ENCODE results near the gene NPSR1.
"Not testable (repeated sequence)": the region's sequence is repeated elsewhere in the genome, so short reads cannot be mapped to it uniquely, and the experiment has no call there.

NPSR1 gene

GRCh38 chr7:34657632-34658268 is at the start of gene NPSR1:
NPSR1 (plus strand) TSS chr7:34658218; CDS start chr7:34658413, 195 bp downstream.
- no peak for DNase-seq (ENCODE audit: low read depth in 3 of 3)

- DNase-seq (ENCODE audit: low read depth in 3 of 3), result no peak
Measured at GRCh38 chr7:34612661-34613060, 45.4 kb upstream of the NPSR1 start.

GRCh38 chr7:34620425-34620824 is 37.6 kb upstream of the NPSR1 start:
- no peak for DNase-seq (ENCODE audit: low read depth in 3 of 3)

- no peak for DNase-seq (ENCODE audit: low read depth in 3 of 3)
Measured at GRCh38 chr7:34622182-34622581, 35.8 kb upstream of the NPSR1 start.

GRCh38 chr7:34622771-34623250 is 35.2 kb upstream of the NPSR1 start:
- DNase-seq (ENCODE audit: low read depth in 3 of 3), result no peak

GRCh38 chr7:34628618-34629017 is 29.4 kb upstream of the NPSR1 start:
- DNase-seq (ENCODE audit: low read depth in 3 of 3), result not testable (repeated sequence)

GRCh38 chr7:34652809-34653208 is 5.2 kb upstream of the NPSR1 start:
- DNase-seq (ENCODE audit: low read depth in 3 of 3), result no peak

GRCh38 chr7:34653787-34654186 is 4.2 kb upstream of the NPSR1 start:
- DNase-seq (ENCODE audit: low read depth in 3 of 3), result no peak

GRCh38 chr7:34655384-34655783 is 2.6 kb upstream of the NPSR1 start:
- no peak for DNase-seq (ENCODE audit: low read depth in 3 of 3)

GRCh38 chr7:34656041-34656440 is 2.0 kb upstream of the NPSR1 start:
- no peak for DNase-seq (ENCODE audit: low read depth in 3 of 3)

- no peak for DNase-seq (ENCODE audit: low read depth in 3 of 3)
Measured at GRCh38 chr7:34659472-34660075, 1.6 kb downstream of the NPSR1 start.

GRCh38 chr7:34662058-34662708 is 4.2 kb downstream of the NPSR1 start:
- DNase-seq (ENCODE audit: low read depth in 3 of 3), result no peak

- no peak for DNase-seq (ENCODE audit: low read depth in 3 of 3)
Measured at GRCh38 chr7:34664755-34665154, 6.7 kb downstream of the NPSR1 start.

- DNase-seq (ENCODE audit: low read depth in 3 of 3), result no peak
Measured at GRCh38 chr7:34672430-34672829, 14.4 kb downstream of the NPSR1 start.

- no peak for DNase-seq (ENCODE audit: low read depth in 3 of 3)
Measured at GRCh38 chr7:34673066-34673465, 15.0 kb downstream of the NPSR1 start.

- DNase-seq (ENCODE audit: low read depth in 3 of 3), result peak in 2 of 3 donors; percentile 1 to 2
Measured at GRCh38 chr7:34675749-34676374, 17.8 kb downstream of the NPSR1 start.

- no peak for DNase-seq (ENCODE audit: low read depth in 3 of 3)
Measured at GRCh38 chr7:34677491-34677890, 19.5 kb downstream of the NPSR1 start.

- no peak for DNase-seq (ENCODE audit: low read depth in 3 of 3)
Measured at GRCh38 chr7:34687529-34687928, 29.5 kb downstream of the NPSR1 start.

GRCh38 chr7:34696415-34696814 is 38.4 kb downstream of the NPSR1 start:
- no peak for DNase-seq (ENCODE audit: low read depth in 3 of 3)

- no peak for DNase-seq (ENCODE audit: low read depth in 3 of 3)
Measured at GRCh38 chr7:34709771-34710170, 51.8 kb downstream of the NPSR1 start.

- DNase-seq (ENCODE audit: low read depth in 3 of 3), result no peak
Measured at GRCh38 chr7:34718867-34719266, 60.8 kb downstream of the NPSR1 start.

GRCh38 chr7:34719636-34720035 is 61.6 kb downstream of the NPSR1 start:
- DNase-seq (ENCODE audit: low read depth in 3 of 3), result no peak

GRCh38 chr7:34720289-34720688 is 62.3 kb downstream of the NPSR1 start:
- DNase-seq (ENCODE audit: low read depth in 3 of 3), result no peak
